ENCODE measurements around the gene COPS6. TPM values are rescaled to one million over a fixed set of nuclear protein-coding genes. Genes with fewer than 3 reads are reported as not detected.
A peak's percentile ranks its signal among the peaks of the same experiment; 100 is the strongest.

COPS6 gene
- total RNA-seq, 2 donors from 2014 or later, result 46.7 to 64.2 TPM

GRCh38 chr7:100088095-100088620 is 611 bp upstream of the COPS6 start:
- H3K9me3 ChIP-seq, result no peaks in the 10 kb centered on the region
- no peak for DNase-seq (ENCODE audit: low spot score)
- H3K27ac ChIP-seq, result peak overlapping the region; percentile 85 to 90
- peaks cover 0 to 17% of the 10 kb centered on the region in 2 donors for H3K4me1 ChIP-seq
- H3K36me3 ChIP-seq, result peaks cover 30% of the 10 kb centered on the region
- H3K27me3 ChIP-seq, result no peaks in the 10 kb centered on the region
- TF ChIP-seq CTCF (IDR thresholded peaks at IDR 0.05), result no peak
- H3K4me3 ChIP-seq, result peak overlapping the region; percentile 83 to 94

GRCh38 chr7:100089458-100090196 is 858 bp downstream of the COPS6 start:
- no peaks in the 10 kb centered on the region for H3K27me3 ChIP-seq
- no peak for DNase-seq (ENCODE audit: low spot score)
- peak overlapping the region; percentile 85 to 90 for H3K27ac ChIP-seq
- H3K36me3 ChIP-seq, result peaks cover 45% of the 10 kb centered on the region
- peaks cover 0 to 17% of the 10 kb centered on the region in 2 donors for H3K4me1 ChIP-seq
- no peak for TF ChIP-seq CTCF (IDR thresholded peaks at IDR 0.05)
- H3K9me3 ChIP-seq, result no peaks in the 10 kb centered on the region
- peak overlapping the region; percentile 83 to 94 for H3K4me3 ChIP-seq

GRCh38 chr7:100090527-100091410 is 2.0 kb downstream of the COPS6 start:
- Histone ChIP-seq H3K4me1 (peaks cover 0 to 17% of the 10 kb centered on the region in 2 donors), H3K27ac (no peak overlapping the region), H3K9me3 (no peaks in the 10 kb centered on the region), H3K4me3 (no peak overlapping the region), H3K36me3 (peaks cover 56% of the 10 kb centered on the region), H3K27me3 (no peaks in the 10 kb centered on the region)
- no peak for TF ChIP-seq CTCF (IDR thresholded peaks at IDR 0.05)
- no peak for DNase-seq (ENCODE audit: low spot score)

- Histone ChIP-seq H3K27ac (no peak overlapping the region), H3K27me3 (no peaks in the 10 kb centered on the region), H3K36me3 (peaks cover 63% of the 10 kb centered on the region), H3K9me3 (no peaks in the 10 kb centered on the region), H3K4me1 (peaks cover 0 to 17% of the 10 kb centered on the region in 2 donors), H3K4me3 (no peak overlapping the region)
- no peak for TF ChIP-seq CTCF (IDR thresholded peaks at IDR 0.05)
- no peak for DNase-seq (ENCODE audit: low spot score)
These were observed 2.8 kb downstream of the COPS6 start for GRCh38 chr7:100091411-100092181.

GRCh38 chr7:100093054-100093453 is 4.3 kb downstream of the COPS6 start:
- H3K4me1 ChIP-seq, result peaks cover 0 to 15% of the 10 kb centered on the region in 2 donors
- H3K27ac ChIP-seq, result no peak overlapping the region

More at GRCh38 chr7:100093054-100093453, 4.3 kb downstream of the COPS6 start:
- Histone ChIP-seq H3K27me3 (no peaks in the 10 kb centered on the region), H3K36me3 (peaks cover 75% of the 10 kb centered on the region), H3K4me3 (no peak overlapping the region), H3K9me3 (no peaks in the 10 kb centered on the region)
- no peak for DNase-seq (ENCODE audit: low spot score)
- no peak for TF ChIP-seq CTCF (IDR thresholded peaks at IDR 0.05)

Data from right atrium auricular region (tissue), 2 donors.